Jurkat, Clone E6-1 (cell line): ENCODE results near the gene AKT1S1.

Experiments
- DNase-seq: peaks from one replicate; pipeline ENCODE4 v3.0.0-alpha.2; 2011; ENCODE audit warnings: low read depth, low spot score
- H3K4me3 ChIP-seq: 2 replicates; pipeline ENCODE4 v1.5.1; 2011; ENCODE audit warnings: mild to moderate bottlenecking, low read length, control low read depth, moderate library complexity

Gene AKT1S1

GRCh38 chr19:49908480-49909420, 31.6 kb upstream of the AKT1S1 start:
- H3K4me3 ChIP-seq = no peak overlapping the region
- DNase-seq = no peak

GRCh38 chr19:49907745-49908446, 30.7 kb upstream of the AKT1S1 start:
- no peak overlapping the region for H3K4me3 ChIP-seq
- DNase-seq = no peak

GRCh38 chr19:49906879-49907564, 29.9 kb upstream of the AKT1S1 start:
- DNase-seq = no peak
- H3K4me3 ChIP-seq = no peak overlapping the region

GRCh38 chr19:49904136-49904535, 27.0 kb upstream of the AKT1S1 start:
- DNase-seq = no peak
- H3K4me3 ChIP-seq = no peak overlapping the region

GRCh38 chr19:49896863-49897621, 19.9 kb upstream of the AKT1S1 start, which contains the start of gene IL4I1:
Gene IL4I1 (minus strand): TSS chr19:49896887. CDS start chr19:49896160, 727 bp downstream.
- no peak for DNase-seq
- no peak within 1 kb of the TSS for H3K4me3 ChIP-seq

- DNase-seq = no peak
Measured at GRCh38 chr19:49895566-49896297, 18.6 kb upstream of the AKT1S1 start.

GRCh38 chr19:49894879-49895565, 17.9 kb upstream of the AKT1S1 start:
- no peak overlapping the region for H3K4me3 ChIP-seq
- DNase-seq = no peak

More at GRCh38 chr19:49895566-49896297, 18.6 kb upstream of the AKT1S1 start:
- no peak overlapping the region for H3K4me3 ChIP-seq

GRCh38 chr19:49894011-49894664, 17.0 kb upstream of the AKT1S1 start:
- DNase-seq = no peak
- H3K4me3 ChIP-seq = no peak overlapping the region

GRCh38 chr19:49892716-49893115, 15.6 kb upstream of the AKT1S1 start:
- no peak for DNase-seq
- H3K4me3 ChIP-seq = no peak overlapping the region

GRCh38 chr19:49891393-49891792, 14.2 kb upstream of the AKT1S1 start:
- no peak for DNase-seq
- no peak overlapping the region for H3K4me3 ChIP-seq

- DNase-seq = no peak
- peak overlapping the region; percentile 27 for H3K4me3 ChIP-seq
Measured at GRCh38 chr19:49890349-49891311, 13.5 kb upstream of the AKT1S1 start.

- peak; percentile 44 for DNase-seq
- H3K4me3 ChIP-seq = peak overlapping the region; percentile 27
Measured at GRCh38 chr19:49889687-49890348, 12.7 kb upstream of the AKT1S1 start.

GRCh38 chr19:49889038-49889686, 12.0 kb upstream of the AKT1S1 start:
- no peak overlapping the region for H3K4me3 ChIP-seq
- DNase-seq = no peak

GRCh38 chr19:49888510-49888824, 11.3 kb upstream of the AKT1S1 start:
- no peak overlapping the region for H3K4me3 ChIP-seq

More at GRCh38 chr19:49888510-49888824, 11.3 kb upstream of the AKT1S1 start:
- DNase-seq = no peak
